ENCODE measurements around the gene PTCD2.

PTCD2 gene

DNA sequence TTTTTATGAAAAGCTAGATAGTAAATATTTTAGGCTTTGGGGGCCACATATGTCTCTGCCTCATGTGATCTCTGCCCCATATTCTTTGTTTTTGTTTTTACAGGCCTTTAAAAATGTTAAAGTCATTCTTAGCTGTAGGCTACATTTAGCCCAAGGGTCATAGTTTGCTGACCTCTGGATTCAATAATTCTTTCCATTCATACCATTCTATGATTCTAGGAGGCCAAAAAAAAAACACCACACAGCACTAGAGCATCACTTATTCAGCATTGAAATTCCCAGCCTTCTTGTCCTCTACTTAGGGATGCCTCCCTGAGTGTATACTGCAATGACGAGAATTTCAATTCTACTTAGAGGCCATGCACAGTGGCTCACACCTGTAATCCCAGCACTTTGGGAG, 17.0 kb downstream of the PTCD2 start:
- in situ Hi-C loops (cut with HindIII; ENCODE audit: low sequenced_read_pairs) = no loop called here

GRCh38 chr5:72338689-72339209, 18.6 kb downstream of the PTCD2 start:
- in situ Hi-C loops (cut with HindIII; ENCODE audit: low sequenced_read_pairs) = no loop called here

GRCh38 chr5:72346398-72346797, 26.2 kb downstream of the PTCD2 start:
- in situ Hi-C loops (cut with HindIII; ENCODE audit: low sequenced_read_pairs) = no loop called here

GRCh38 chr5:72347801-72348308, 27.7 kb downstream of the PTCD2 start:
- in situ Hi-C loops (cut with HindIII; ENCODE audit: low sequenced_read_pairs) = no loop called here

- in situ Hi-C loops (cut with HindIII; ENCODE audit: low sequenced_read_pairs) = no loop called here
These were observed 31.2 kb downstream of the PTCD2 start for GRCh38 chr5:72351376-72351775.

DNA sequence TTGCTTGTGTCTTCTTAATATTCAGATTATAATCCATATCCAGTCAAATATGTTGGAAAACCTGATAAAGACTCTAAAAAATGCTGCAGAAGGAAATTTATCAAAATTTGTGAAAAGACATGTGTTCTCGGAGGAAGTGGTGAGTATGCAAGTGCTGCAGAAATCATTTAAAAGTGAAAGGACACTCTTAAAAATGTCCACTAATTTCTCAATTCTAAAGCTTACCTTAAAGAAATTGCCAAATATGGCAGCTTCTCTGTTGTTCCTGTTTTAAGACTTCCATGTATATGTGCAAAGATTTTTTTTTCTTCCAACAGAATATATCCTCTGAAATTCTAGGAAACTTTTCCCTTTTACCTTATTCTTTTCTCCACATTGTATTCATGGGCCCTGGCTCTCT, 32.4 kb downstream of the PTCD2 start:
- in situ Hi-C loops (cut with HindIII; ENCODE audit: low sequenced_read_pairs) = no loop called here

- in situ Hi-C loops (cut with HindIII; ENCODE audit: low sequenced_read_pairs) = no loop called here
These were observed 32.9 kb downstream of the PTCD2 start for GRCh38 chr5:72353046-72353445.

- in situ Hi-C loops (cut with HindIII; ENCODE audit: low sequenced_read_pairs) = no loop called here
These were observed 35.6 kb downstream of the PTCD2 start for GRCh38 chr5:72355706-72356299.

DNA sequence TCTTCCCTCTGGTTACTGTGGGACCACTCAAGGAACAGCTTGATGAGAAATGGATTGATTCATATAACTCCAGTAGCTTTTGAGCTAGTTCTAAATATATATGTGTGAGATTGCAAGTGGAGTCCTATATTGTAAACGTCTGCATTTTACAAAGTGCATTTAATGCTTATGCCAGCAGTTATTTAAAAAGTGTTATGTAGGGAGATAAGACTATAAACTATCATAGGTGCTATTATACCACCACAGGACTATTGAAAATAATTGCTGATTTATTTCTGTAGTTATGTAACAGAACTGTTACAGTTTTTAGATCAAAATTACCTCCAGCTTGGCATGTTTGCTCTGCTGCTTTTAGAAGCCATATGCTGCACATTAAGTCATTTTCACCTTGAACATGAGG, 36.2 kb downstream of the PTCD2 start:
- in situ Hi-C loops (cut with HindIII; ENCODE audit: low sequenced_read_pairs) = no loop called here

GRCh38 chr5:72358925-72359324, 38.8 kb downstream of the PTCD2 start:
- in situ Hi-C loops (cut with HindIII; ENCODE audit: low sequenced_read_pairs) = no loop called here

- in situ Hi-C loops (cut with HindIII; ENCODE audit: low sequenced_read_pairs) = no loop called here
These were observed 39.7 kb downstream of the PTCD2 start for GRCh38 chr5:72359886-72360285.

- in situ Hi-C loops (cut with HindIII; ENCODE audit: low sequenced_read_pairs) = no loop called here
These were observed 43.1 kb downstream of the PTCD2 start for GRCh38 chr5:72363166-72363802.

GRCh38 chr5:72364171-72364570, 44.0 kb downstream of the PTCD2 start:
- in situ Hi-C loops (cut with HindIII; ENCODE audit: low sequenced_read_pairs) = no loop called here

DNA sequence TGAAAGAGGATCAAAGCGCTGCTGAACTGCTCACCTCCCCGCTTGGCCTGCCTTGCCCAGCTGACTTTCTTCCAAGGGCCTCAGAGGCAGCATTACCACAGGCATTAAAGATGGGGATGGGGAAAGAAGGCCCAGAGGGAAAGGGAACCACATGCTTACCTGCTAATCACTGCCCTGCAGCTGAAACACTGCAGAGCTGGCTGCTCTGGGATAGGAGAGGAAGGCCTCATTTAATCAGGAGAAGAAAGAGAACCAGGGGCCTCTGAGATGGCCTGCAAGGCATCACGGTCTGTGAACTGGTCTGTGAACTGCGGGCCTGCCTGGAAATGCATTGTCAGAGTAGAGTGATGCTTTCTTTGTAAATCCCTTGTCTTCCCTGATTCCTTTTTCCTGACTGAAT, 44.8 kb downstream of the PTCD2 start:
- in situ Hi-C loops (cut with HindIII; ENCODE audit: low sequenced_read_pairs) = no loop called here

DNA sequence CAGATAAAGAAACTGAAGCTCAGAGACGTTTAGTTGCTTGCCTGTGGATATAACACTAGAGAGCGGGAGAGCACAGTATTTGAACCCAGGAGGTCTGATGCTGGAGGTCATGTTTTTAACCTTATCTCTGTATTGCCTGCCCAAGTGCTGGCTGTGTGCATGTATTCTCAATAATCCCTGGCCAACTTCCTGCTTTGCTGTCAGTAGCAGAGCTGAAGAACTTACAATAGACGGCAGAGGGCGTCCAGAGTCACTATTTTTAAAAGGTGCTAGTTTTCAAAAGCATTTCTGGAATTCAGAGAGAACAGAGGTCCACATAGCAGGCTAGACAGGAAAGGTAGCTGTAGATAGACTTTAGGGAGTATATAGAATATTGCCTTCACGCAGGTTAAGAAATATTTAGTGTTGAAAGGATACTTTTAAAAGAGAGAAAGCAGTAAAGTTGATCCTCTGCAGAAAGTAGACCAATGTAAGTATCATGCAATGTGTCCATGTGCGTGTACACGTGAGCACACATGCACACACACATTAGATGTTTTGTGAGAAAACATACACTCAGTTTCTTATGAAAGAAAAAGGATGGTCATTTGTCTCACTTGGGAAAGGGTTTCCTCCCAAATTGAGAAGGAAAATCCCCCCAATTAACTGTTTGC, 46.3 kb downstream of the PTCD2 start:
- in situ Hi-C loops (cut with HindIII; ENCODE audit: low sequenced_read_pairs) = no loop called here

DNA sequence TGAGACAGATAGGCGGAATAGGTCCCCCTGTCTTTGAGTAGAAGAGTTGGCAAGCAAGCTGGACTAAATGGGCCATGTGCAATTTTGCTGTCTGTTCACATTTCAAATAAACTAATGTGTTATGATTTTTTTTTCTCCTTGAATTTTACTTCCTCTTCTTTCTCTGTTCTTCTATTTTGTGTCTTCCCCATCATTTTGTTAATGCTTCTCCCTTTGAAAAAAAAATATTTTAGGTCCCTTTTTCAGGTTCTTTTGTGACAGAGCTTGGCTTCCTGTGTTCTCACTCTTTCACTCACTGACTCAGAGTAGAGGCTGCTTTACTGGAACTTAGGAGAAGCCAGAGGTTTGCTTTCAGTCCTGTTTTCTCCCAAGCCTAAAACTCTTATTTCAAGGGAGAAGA, 48.1 kb downstream of the PTCD2 start:
- in situ Hi-C loops (cut with HindIII; ENCODE audit: low sequenced_read_pairs) = no loop called here

DNA sequence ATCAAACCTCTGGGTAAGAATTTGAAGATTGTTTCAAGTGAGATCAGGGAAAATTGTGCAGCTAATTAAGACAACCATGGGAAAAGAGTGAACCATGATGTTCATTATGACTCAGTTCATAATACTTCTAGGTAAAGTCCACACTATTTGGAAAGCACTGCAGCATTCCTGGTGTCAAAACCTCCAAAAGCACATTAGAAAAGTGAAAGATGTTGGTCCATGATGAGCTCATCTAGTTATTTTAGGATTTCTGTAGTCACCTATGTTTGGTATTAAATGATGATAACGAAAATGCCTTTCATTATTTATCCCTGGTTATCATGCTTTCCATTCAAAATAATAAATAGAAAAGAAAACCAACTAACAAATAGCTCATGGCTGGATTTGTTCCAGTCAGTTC, 49.1 kb downstream of the PTCD2 start:
- in situ Hi-C loops (cut with HindIII; ENCODE audit: low sequenced_read_pairs) = no loop called here

- in situ Hi-C loops (cut with HindIII; ENCODE audit: low sequenced_read_pairs) = no loop called here
These were observed 49.5 kb downstream of the PTCD2 start for GRCh38 chr5:72369711-72370110.

DNA sequence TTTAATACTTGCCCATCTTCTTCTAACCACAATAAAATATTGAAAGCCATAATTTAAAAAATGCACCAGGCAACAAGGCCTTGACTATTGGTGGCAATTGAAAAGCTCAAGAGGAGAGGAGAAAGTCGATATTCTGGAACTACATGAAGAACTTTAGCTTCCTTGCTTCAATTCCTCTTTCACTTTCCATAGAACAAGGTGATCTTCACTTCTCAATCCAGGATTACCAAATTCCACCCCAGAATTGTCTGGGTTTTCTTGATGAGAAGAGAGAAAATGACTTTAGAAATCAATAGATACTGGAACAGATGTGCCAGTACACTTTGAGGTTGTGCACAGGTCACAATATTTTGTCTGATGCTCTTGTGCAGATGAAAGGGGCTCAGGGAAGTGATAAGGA, 52.2 kb downstream of the PTCD2 start:
- in situ Hi-C loops (cut with HindIII; ENCODE audit: low sequenced_read_pairs) = no loop called here

GRCh38 chr5:72372923-72373322, 52.8 kb downstream of the PTCD2 start:
- in situ Hi-C loops (cut with HindIII; ENCODE audit: low sequenced_read_pairs) = no loop called here

DNA sequence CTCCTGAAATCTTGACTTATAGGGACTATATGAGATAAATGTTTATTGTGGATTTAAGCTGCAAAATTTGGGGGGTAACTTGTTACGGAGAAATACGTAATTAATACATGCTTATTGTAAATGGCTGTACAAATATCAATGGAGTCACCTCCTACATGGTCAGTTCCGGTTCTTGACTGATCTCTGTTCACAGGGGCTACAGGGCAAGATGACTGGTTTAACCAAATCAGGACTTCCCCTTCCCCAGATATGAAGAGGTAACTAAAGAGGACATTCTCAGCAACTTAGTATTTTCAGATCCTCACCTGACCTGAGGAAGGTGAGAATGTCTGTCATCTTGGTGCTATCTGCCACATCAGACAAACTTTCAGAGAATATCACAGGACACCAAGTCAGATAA, 54.7 kb downstream of the PTCD2 start:
- in situ Hi-C loops (cut with HindIII; ENCODE audit: low sequenced_read_pairs) = no loop called here

DNA sequence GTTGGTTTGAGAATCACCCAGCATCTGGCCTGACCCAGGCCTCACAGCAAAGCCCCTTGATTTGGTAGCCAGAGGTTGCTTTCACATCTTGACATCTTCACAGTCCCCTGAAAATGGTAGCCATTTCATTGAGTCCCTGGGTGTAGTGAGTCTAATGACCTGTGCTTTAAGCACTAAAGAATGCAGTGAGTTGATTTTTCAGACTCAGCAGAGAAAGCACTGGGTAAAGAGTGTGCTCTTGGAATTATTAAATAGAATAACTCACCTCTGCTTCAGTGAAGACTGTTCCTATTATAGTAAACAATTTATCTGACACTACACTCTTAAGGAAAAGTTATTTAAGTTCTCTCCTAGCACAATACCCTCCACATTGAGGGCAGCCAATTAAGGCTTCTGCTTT, 56.2 kb downstream of the PTCD2 start:
- in situ Hi-C loops (cut with HindIII; ENCODE audit: low sequenced_read_pairs) = no loop called here
